Trophoblast cell (in vitro differentiated cells and primary cell): ENCODE results near the gene TYMP.
A peak's percentile ranks its signal among the peaks of the same experiment; 100 is the strongest.

Source experiments
- DNase-seq, 2 donors: peaks; one replicate each; pipeline ENCODE4 v3.0.0-alpha.2; 2016
- H2AFZ ChIP-seq: 2 replicates; pipeline ENCODE4 v1.6.1; 2013; ENCODE audit warnings: low read length, moderate library complexity, mild to moderate bottlenecking; ENCODE audit not compliant: insufficient read depth, poor library complexity
- H2AK5ac ChIP-seq: 2 replicates; pipeline ENCODE4 v1.6.1; 2013; ENCODE audit warnings: mild to moderate bottlenecking, low read length
- H2BK120ac ChIP-seq: 2 replicates; pipeline ENCODE4 v1.6.1; 2013; ENCODE audit warnings: low read length, mild to moderate bottlenecking, moderate library complexity; ENCODE audit not compliant: insufficient read depth, poor library complexity
- H2BK12ac ChIP-seq: 2 replicates; pipeline ENCODE4 v1.6.1; 2013; ENCODE audit warnings: mild to moderate bottlenecking, low read length, moderate library complexity
- H2BK5ac ChIP-seq: 2 replicates; pipeline ENCODE4 v1.6.1; 2013; ENCODE audit warnings: low read length, low read depth, moderate library complexity, mild to moderate bottlenecking; ENCODE audit not compliant: poor library complexity
- H3K14ac ChIP-seq: 2 replicates; pipeline ENCODE4 v1.6.1; 2013; ENCODE audit warnings: mild to moderate bottlenecking, low read length
- H3K18ac ChIP-seq: 2 replicates; pipeline ENCODE4 v1.6.1; 2013; ENCODE audit warnings: mild to moderate bottlenecking, low read length
- H3K23ac ChIP-seq: 2 replicates; pipeline ENCODE4 v1.6.1; 2013; ENCODE audit warnings: low read length
- H3K27ac ChIP-seq: 2 replicates; pipeline ENCODE4 v1.5.1; 2013; ENCODE audit warnings: low read depth, mild to moderate bottlenecking, inconsistent platforms, low read length, moderate library complexity
- H3K27me3 ChIP-seq: 2 replicates; pipeline ENCODE4 v1.6.1; 2013; ENCODE audit warnings: inconsistent platforms, mild to moderate bottlenecking, low read length, moderate library complexity; ENCODE audit not compliant: insufficient read depth
- H3K36me3 ChIP-seq, 2 experiments: 1 replicate in 1 of 2; 2 replicates in 1 of 2; pipeline ENCODE4 v1.6.1; 2013; ENCODE audit warnings: low read length in 2 of 2, mild to moderate bottlenecking in 2 of 2, moderate library complexity in 1 of 2; ENCODE audit not compliant: insufficient read depth in 2 of 2, control insufficient read depth in 1 of 2
- H3K4ac ChIP-seq: 2 replicates; pipeline ENCODE4 v1.6.1; 2013; ENCODE audit warnings: low read depth, mild to moderate bottlenecking, low read length, moderate library complexity
- H3K4me1 ChIP-seq, 2 experiments: 1 replicate in 1 of 2; 2 replicates in 1 of 2; pipeline ENCODE4 v1.6.1; 2013; ENCODE audit warnings: low read length in 2 of 2, mild to moderate bottlenecking in 2 of 2, moderate library complexity in 1 of 2; ENCODE audit not compliant: insufficient read depth in 2 of 2, control insufficient read depth in 1 of 2
- H3K4me2 ChIP-seq: 2 replicates; pipeline ENCODE4 v1.6.1; 2013; ENCODE audit warnings: inconsistent platforms, mild to moderate bottlenecking, low read length, moderate library complexity
- H3K4me3 ChIP-seq: 2 replicates; pipeline ENCODE4 v1.5.1; 2013; ENCODE audit warnings: mild to moderate bottlenecking, low read depth, low read length, inconsistent platforms
- H3K79me1 ChIP-seq: one replicate; pipeline ENCODE4 v1.6.1; 2013; ENCODE audit warnings: low read length
- H3K79me2 ChIP-seq: 2 replicates; pipeline ENCODE4 v1.6.1; 2013; ENCODE audit warnings: low read length, mild to moderate bottlenecking; ENCODE audit not compliant: control insufficient read depth, insufficient read depth, poor library complexity
- H3K9ac ChIP-seq: 2 replicates; pipeline ENCODE4 v1.6.1; 2013; ENCODE audit warnings: mild to moderate bottlenecking, low read length
- H3K9me3 ChIP-seq: 2 replicates; pipeline ENCODE4 v1.6.1; 2013; ENCODE audit warnings: low read depth, mild to moderate bottlenecking, control low read depth, inconsistent platforms, low read length; ENCODE audit not compliant: insufficient read depth
- H4K12ac ChIP-seq: 2 replicates; pipeline ENCODE4 v1.6.1; 2013; ENCODE audit warnings: low read depth, mild to moderate bottlenecking, low read length, moderate library complexity
- H4K8ac ChIP-seq: 2 replicates; pipeline ENCODE4 v1.6.1; 2013; ENCODE audit warnings: low read depth, mild to moderate bottlenecking, low read length, moderate library complexity
- H4K91ac ChIP-seq: one replicate; pipeline ENCODE4 v1.6.1; 2013; ENCODE audit warnings: low read depth, mild to moderate bottlenecking, low read length, moderate library complexity
- WGBS: extraction: QIAGEN DNeasy Blood & Tissue Kit; methylation state at CpG from one replicate; pipeline ENCODE4 v1.1.7; 2013; ENCODE audit warnings: missing lambda C conversion rate; ENCODE audit not compliant: insufficient read length, insufficient coverage; ENCODE audit errors: extremely low coverage; 5-methylcytosine and 5-hydroxymethylcytosine counted together

The TYMP gene

DNA sequence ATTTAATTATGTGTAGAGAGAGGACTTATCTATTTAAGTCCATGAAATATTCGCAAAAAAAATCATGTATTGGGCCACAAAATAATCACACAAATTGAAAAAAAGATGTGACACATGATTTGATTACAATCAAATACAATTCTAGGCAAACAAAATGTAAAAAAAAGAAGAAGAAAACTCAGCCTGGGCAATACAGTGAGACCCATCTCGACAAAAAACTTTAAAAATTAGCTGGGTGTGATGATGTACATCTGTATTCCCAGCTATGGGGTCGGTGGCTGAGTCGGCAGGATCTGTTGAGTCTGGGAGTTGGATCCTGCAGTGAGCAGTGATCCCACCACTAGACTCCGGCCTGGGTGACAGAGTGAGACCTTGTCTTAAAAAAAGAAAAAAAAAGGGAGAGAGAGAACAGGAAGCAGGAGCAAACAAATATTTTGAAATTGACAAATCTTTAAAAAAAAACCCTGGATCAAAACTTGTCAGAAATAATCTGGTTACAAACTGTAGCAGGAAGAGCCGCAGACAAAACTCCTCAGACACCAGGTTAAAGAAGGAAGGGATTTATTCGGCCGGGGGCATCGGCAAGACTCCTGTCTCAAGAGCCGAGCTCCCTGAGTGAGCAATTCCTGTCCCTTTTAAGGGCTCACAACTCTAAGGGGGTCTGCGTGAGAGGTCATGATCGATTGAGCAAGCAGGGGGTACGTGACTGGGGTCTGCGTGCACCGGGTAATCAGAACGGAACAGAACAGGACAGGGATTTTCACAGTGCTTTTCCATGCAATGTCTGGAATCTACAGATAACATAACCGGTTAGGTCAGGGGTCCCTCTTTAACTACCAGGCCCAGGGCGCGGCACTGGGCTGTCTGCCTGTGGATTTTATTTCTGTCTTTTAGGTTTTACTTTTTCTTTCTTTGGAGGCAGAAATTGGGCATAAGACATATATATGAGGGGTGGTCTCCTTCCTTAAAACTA, 3.3 kb upstream of the TYMP start:
- peak overlapping the region; percentile 95 for H2BK120ac ChIP-seq
- H3K4me1 ChIP-seq: peaks cover 21 to 43% of the 10 kb centered on the region in 2 experiments
- H3K14ac ChIP-seq: peak overlapping the region; percentile 71
- H3K79me2 ChIP-seq: peaks cover 17% of the 10 kb centered on the region
- H3K4me3 ChIP-seq: no peak overlapping the region
- H3K36me3 ChIP-seq: no peaks in the 10 kb centered on the region
- H3K18ac ChIP-seq: no peak overlapping the region
- H3K4me2 ChIP-seq: peak overlapping the region; percentile 50
- peak overlapping the region; percentile 74 for H4K8ac ChIP-seq
- H3K79me1 ChIP-seq: peaks cover 40% of the 10 kb centered on the region
- no peak overlapping the region for H3K23ac ChIP-seq
- H2BK5ac ChIP-seq: peak overlapping the region; percentile 97
- H4K91ac ChIP-seq: peak overlapping the region; percentile 89
- no peak overlapping the region for H4K12ac ChIP-seq
- no peaks in the 10 kb centered on the region for H3K9me3 ChIP-seq
- peak in 1 of 2 donors; percentile 76 for DNase-seq
- H2AK5ac ChIP-seq: no peak overlapping the region
- peak overlapping the region; percentile 98 for H3K27ac ChIP-seq
- H3K4ac ChIP-seq: no peak overlapping the region
- H3K27me3 ChIP-seq: no peaks in the 10 kb centered on the region
- H3K9ac ChIP-seq: no peak overlapping the region
- H2BK12ac ChIP-seq: no peak overlapping the region
- WGBS: no CpG with 5 or more reads among the region's 19 CpGs
- H2AFZ ChIP-seq: no peak overlapping the region

DNA sequence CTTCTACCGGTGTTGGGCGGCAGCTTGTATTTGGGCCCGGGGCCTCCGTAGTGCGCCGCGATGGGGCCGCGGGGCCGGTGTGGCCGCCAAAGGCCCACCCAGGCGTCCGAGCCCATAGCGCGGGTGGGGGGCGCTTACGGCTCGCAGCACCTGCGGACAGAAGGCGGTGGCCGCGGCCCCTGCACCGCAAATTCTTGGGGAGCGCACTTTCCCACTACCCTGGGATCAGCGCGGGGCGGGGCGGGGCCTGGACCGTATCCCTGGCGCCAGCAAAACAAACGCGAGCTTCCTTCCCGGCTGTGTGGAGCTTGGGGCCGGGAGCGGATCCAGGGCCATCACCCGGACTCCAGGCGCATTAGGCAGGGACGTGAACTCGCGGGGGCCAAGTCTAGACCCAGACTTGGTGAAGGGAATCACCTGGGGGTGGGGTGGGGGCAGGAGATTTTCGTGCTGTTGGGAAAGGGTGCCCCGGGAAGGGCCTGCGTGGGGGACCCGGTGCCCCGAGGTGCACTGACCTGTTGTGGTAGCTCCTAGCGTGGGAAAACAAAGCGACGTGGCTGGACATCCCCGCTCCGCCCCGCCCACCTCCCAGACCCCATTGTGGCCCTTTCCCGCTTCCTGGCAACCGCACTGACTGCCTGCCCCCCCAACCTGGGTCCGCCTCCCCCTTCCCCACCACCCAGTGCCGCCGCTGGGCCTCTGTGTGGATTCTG, 2.3 kb upstream of the TYMP start:
- H4K91ac ChIP-seq: peak overlapping the region; percentile 98
- no peak overlapping the region for H3K23ac ChIP-seq
- H3K79me2 ChIP-seq: peaks cover 17% of the 10 kb centered on the region
- H3K18ac ChIP-seq: peak overlapping the region; percentile 99
- H3K27me3 ChIP-seq: no peaks in the 10 kb centered on the region
- DNase-seq: peak in 1 of 2 donors; percentile 74
- H4K12ac ChIP-seq: peak overlapping the region; percentile 98
- H3K79me1 ChIP-seq: peaks cover 40% of the 10 kb centered on the region
- peak overlapping the region; percentile 60 for H3K4me3 ChIP-seq
- H4K8ac ChIP-seq: peak overlapping the region; percentile 96
- peak overlapping the region; percentile 87 for H2BK12ac ChIP-seq
- H3K14ac ChIP-seq: peak overlapping the region; percentile 99
- peak overlapping the region; percentile 96 for H2BK120ac ChIP-seq
- peak overlapping the region; percentile 87 for H2BK5ac ChIP-seq
- no CpG with 5 or more reads among the region's 56 CpGs for WGBS
- peak overlapping the region; percentile 96 for H3K4ac ChIP-seq
- peaks cover 25 to 45% of the 10 kb centered on the region in 2 experiments for H3K4me1 ChIP-seq
- H3K4me2 ChIP-seq: peak overlapping the region; percentile 84
- peak overlapping the region; percentile 98 for H3K27ac ChIP-seq
- no peaks in the 10 kb centered on the region for H3K9me3 ChIP-seq
- peak overlapping the region; percentile 59 for H2AFZ ChIP-seq
- peak overlapping the region; percentile 99 for H2AK5ac ChIP-seq
- H3K36me3 ChIP-seq: no peaks in the 10 kb centered on the region
- peak overlapping the region; percentile 63 for H3K9ac ChIP-seq

DNA sequence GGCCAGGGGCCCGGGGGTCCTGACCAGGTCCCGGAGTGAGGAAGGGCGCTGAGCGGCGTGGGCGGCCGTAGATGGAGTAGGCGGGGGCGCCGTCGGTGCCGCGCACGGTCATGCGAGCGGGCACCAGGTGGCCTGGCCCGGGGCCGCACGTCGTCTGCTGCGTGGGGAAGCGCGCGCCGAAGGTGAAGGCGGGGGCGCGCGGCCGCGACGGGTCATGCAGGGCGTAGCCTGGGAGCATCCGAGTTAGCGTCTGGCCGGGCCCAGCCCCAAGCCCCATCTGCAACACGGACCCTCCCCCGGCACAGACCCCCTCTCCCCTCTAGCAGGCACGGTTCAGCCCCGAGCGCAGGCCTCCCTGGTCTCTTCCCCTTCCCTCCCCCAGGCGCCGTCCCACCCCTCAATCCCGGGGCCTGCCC, 1.7 kb upstream of the TYMP start:
- Histone ChIP-seq H2BK5ac (peak overlapping the region; percentile 87), H2BK12ac (peak overlapping the region; percentile 87), H2BK120ac (peak overlapping the region; percentile 96), H3K36me3 (no peaks in the 10 kb centered on the region), H3K27ac (peak overlapping the region; percentile 98), H3K18ac (peak overlapping the region; percentile 99), H3K9ac (peak overlapping the region; percentile 63), H2AK5ac (peak overlapping the region; percentile 99), H3K14ac (peak overlapping the region; percentile 99), H3K4me1 (peaks cover 28 to 51% of the 10 kb centered on the region in 2 experiments), H3K4ac (peak overlapping the region; percentile 96), H4K91ac (peak overlapping the region; percentile 98), H4K8ac (peak overlapping the region; percentile 96), H3K4me2 (peak overlapping the region; percentile 84), H3K23ac (no peak overlapping the region), H2AFZ (peak overlapping the region; percentile 59), H3K79me2 (peaks cover 19% of the 10 kb centered on the region), H3K27me3 (no peaks in the 10 kb centered on the region), H4K12ac (peak overlapping the region; percentile 98), H3K9me3 (no peaks in the 10 kb centered on the region), H3K4me3 (peak overlapping the region; percentile 60), H3K79me1 (peaks cover 42% of the 10 kb centered on the region)
- peak; percentile 89 to 91 for DNase-seq
- WGBS: no CpG with 5 or more reads among the region's 44 CpGs

DNA sequence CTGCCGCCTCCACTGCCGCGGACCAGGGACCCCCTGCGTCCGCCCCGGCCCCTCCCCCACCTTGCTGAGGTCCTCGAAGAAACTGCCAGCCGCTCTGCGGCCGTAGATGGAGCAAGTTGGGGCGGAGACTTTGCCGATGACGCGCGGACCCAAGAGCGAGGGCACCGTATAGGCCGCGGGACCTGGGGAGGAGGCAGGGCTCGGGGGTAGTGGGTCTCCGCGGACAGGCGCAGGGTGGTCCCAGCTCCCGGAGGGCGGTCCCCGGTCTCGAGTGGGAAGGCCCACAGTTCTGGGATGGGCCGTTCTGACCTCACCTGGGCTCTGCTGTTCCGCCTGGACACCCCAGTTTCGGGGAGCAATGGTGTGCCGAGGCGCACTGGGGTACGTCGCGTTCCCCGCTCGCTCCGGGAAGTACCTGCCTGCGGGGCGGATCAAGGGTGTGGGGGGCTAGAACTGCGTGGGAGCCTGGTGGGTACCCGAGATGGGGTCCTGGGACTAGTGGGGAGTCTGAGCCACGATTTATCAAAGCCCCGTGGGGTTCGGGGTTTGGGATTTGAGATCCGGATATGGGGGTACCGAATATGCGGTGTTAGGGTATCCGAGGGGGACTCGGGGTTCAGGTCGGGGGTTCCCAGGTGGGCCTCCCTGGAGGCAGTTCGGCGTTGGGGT, 1.2 kb upstream of the TYMP start:
- DNase-seq: peak; percentile 93
- H3K14ac ChIP-seq: peak overlapping the region; percentile 99
- H3K4me3 ChIP-seq: peak overlapping the region; percentile 60
- peaks cover 23% of the 10 kb centered on the region for H3K79me2 ChIP-seq
- no peaks in the 10 kb centered on the region for H3K27me3 ChIP-seq
- peak overlapping the region; percentile 84 for H3K4me2 ChIP-seq
- H3K36me3 ChIP-seq: no peaks in the 10 kb centered on the region
- peak overlapping the region; percentile 87 for H2BK12ac ChIP-seq
- peak overlapping the region; percentile 98 for H4K12ac ChIP-seq
- H3K23ac ChIP-seq: no peak overlapping the region
- peak overlapping the region; percentile 98 for H4K91ac ChIP-seq
- peak overlapping the region; percentile 99 for H2AK5ac ChIP-seq
- H3K4me1 ChIP-seq: peaks cover 28 to 52% of the 10 kb centered on the region in 2 experiments
- peak overlapping the region; percentile 99 for H3K18ac ChIP-seq
- peak overlapping the region; percentile 98 for H3K27ac ChIP-seq
- H3K9ac ChIP-seq: peak overlapping the region; percentile 14
- peak overlapping the region; percentile 96 for H2BK120ac ChIP-seq
- peak overlapping the region; percentile 96 for H4K8ac ChIP-seq
- H3K4ac ChIP-seq: peak overlapping the region; percentile 96
- WGBS: no CpG with 5 or more reads among the region's 53 CpGs
- peak overlapping the region; percentile 59 for H2AFZ ChIP-seq
- H3K79me1 ChIP-seq: peaks cover 48% of the 10 kb centered on the region
- H2BK5ac ChIP-seq: peak overlapping the region; percentile 87
- no peaks in the 10 kb centered on the region for H3K9me3 ChIP-seq
